Upper lobe of right lung (tissue), 1 donor: ENCODE data around the gene TNFRSF9. TPM values are rescaled to one million over a fixed set of nuclear protein-coding genes. Genes with fewer than 3 reads are reported as not detected.

Source experiments
- ATAC-seq: fragments of 200-7000 bp; cut with Tn5 transposase; one replicate; pipeline ENCODE4 v1.9.1; 2020; ENCODE audit warnings: mild to moderate bottlenecking, moderate library complexity
- DNase-seq: peaks from one replicate; pipeline ENCODE4 v3.0.0-alpha.2; 2020
- H3K27ac ChIP-seq: fragments of 200-600 bp; one replicate; pipeline ENCODE4 v1.8.0; 2022
- H3K27me3 ChIP-seq: fragments of 200-600 bp; one replicate; pipeline ENCODE4 v1.8.0; 2022; ENCODE audit warnings: mild to moderate bottlenecking
- H3K36me3 ChIP-seq: fragments of 200-600 bp; one replicate; pipeline ENCODE4 v1.8.0; 2022
- H3K4me1 ChIP-seq: fragments of 200-600 bp; one replicate; pipeline ENCODE4 v1.8.0; 2022
- H3K4me3 ChIP-seq: fragments of 200-600 bp; one replicate; pipeline ENCODE4 v1.8.0; 2022; ENCODE audit warnings: mild to moderate bottlenecking
- H3K9me3 ChIP-seq: fragments of 200-600 bp; one replicate; pipeline ENCODE4 v1.8.0; 2022
- intact Hi-C: fragments of 100-400 bp; cut with DNase I; formaldehyde crosslinking; loops from one replicate; pipeline ENCODE4 v1.11.0; 2022
- total RNA-seq: library from RNA; stranded (reverse); fragmentation: NEBNext Ultra II Directional; extraction: Animal tissue kit (Norgen Biotek cat#: 25700); gene quantifications from one replicate; pipeline ENCODE4 v1.2.1, GENCODE V29; 2021
- TF ChIP-seq, protein P1 (sequence below): fragments of 200-600 bp; IDR thresholded peaks from one replicate; pipeline ENCODE4 v1.8.0; 2022; ENCODE audit warnings: antibody characterized with exemption
- donor health status: DM: no; HTN: yes; CAD: no; lungs with severe emphysema.

TNFRSF9 gene
- total RNA-seq, 1 donor from 2014 or later = 0.49 TPM

GRCh38 chr1:7871136-7871535 is 69.5 kb downstream of the TNFRSF9 start:
- no peak overlapping the region for H3K27ac ChIP-seq
- no peak overlapping the region for H3K4me3 ChIP-seq
- no peaks in the 10 kb centered on the region for H3K4me1 ChIP-seq
- ATAC-seq (no peak), DNase-seq (no peak)
- TF ChIP-seq, protein P1, sequence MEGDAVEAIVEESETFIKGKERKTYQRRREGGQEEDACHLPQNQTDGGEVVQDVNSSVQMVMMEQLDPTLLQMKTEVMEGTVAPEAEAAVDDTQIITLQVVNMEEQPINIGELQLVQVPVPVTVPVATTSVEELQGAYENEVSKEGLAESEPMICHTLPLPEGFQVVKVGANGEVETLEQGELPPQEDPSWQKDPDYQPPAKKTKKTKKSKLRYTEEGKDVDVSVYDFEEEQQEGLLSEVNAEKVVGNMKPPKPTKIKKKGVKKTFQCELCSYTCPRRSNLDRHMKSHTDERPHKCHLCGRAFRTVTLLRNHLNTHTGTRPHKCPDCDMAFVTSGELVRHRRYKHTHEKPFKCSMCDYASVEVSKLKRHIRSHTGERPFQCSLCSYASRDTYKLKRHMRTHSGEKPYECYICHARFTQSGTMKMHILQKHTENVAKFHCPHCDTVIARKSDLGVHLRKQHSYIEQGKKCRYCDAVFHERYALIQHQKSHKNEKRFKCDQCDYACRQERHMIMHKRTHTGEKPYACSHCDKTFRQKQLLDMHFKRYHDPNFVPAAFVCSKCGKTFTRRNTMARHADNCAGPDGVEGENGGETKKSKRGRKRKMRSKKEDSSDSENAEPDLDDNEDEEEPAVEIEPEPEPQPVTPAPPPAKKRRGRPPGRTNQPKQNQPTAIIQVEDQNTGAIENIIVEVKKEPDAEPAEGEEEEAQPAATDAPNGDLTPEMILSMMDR = no peak
- H3K27me3 ChIP-seq = no peaks in the 10 kb centered on the region
- H3K36me3 ChIP-seq = no peaks in the 10 kb centered on the region
- intact Hi-C loops = no loop called here
- no peaks in the 10 kb centered on the region for H3K9me3 ChIP-seq

GRCh38 chr1:7869136-7869920 is 71.3 kb downstream of the TNFRSF9 start:
- Histone ChIP-seq H3K4me1 (no peaks in the 10 kb centered on the region), H3K4me3 (no peak overlapping the region), H3K27ac (no peak overlapping the region), H3K36me3 (no peaks in the 10 kb centered on the region), H3K9me3 (no peaks in the 10 kb centered on the region), H3K27me3 (no peaks in the 10 kb centered on the region)
- DNase-seq (no peak), ATAC-seq (no peak)
- intact Hi-C loops = no loop called here
- TF ChIP-seq, protein P1 = no peak

GRCh38 chr1:7868070-7868780 is 72.4 kb downstream of the TNFRSF9 start:
- no peak overlapping the region for H3K4me3 ChIP-seq
- TF ChIP-seq, protein P1 = no peak
- intact Hi-C loops = no loop called here

DNA sequence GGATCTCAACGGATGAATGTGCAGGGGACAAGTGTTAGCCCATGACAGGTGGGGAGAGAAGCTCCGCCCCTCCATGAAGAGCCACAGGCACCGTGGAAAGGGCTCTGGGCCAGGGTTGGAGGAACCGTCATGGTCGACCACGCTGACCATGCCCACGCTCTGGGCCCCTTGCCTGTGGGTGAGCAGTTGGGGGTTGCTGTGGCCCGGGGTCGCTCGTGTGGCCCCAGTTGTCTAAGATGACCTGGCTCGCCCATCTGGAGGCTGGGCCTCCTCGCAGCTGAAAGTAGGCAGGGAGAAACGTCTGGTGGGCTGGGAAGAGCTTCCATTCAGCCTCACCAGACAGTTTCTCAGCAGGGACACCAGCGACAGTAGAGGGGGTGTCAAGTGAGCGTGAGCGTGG is 74.7 kb downstream of the TNFRSF9 start:
- Histone ChIP-seq H3K27ac (no peak overlapping the region), H3K4me3 (no peak overlapping the region), H3K36me3 (no peaks in the 10 kb centered on the region), H3K4me1 (no peaks in the 10 kb centered on the region), H3K9me3 (no peaks in the 10 kb centered on the region), H3K27me3 (no peaks in the 10 kb centered on the region)
- intact Hi-C loops = no loop called here
- TF ChIP-seq, protein P1 = no peak
- ATAC-seq (no peak), DNase-seq (no peak)

More at GRCh38 chr1:7868070-7868780, 72.4 kb downstream of the TNFRSF9 start:
- no peaks in the 10 kb centered on the region for H3K27me3 ChIP-seq
- ATAC-seq (no peak), DNase-seq (no peak)
- no peaks in the 10 kb centered on the region for H3K9me3 ChIP-seq
- no peaks in the 10 kb centered on the region for H3K4me1 ChIP-seq
- no peaks in the 10 kb centered on the region for H3K36me3 ChIP-seq
- no peak overlapping the region for H3K27ac ChIP-seq

Other genes with a start within 250 kb of the TNFRSF9 start
- gene VAMP3, start 169.5 kb downstream of the TNFRSF9 start, total RNA-seq = 129 TPM
- gene PER3, start 156.5 kb downstream of the TNFRSF9 start, total RNA-seq = 47.1 TPM
- gene UTS2, start 87.8 kb downstream of the TNFRSF9 start, total RNA-seq = not detected
- gene PARK7, start 20.9 kb upstream of the TNFRSF9 start, total RNA-seq = 184 TPM
- 92.8 TPM for gene ERRFI1, start 85.5 kb upstream of the TNFRSF9 start, total RNA-seq